ENCODE results near the gene CST9L. TPM values are rescaled to one million over a fixed set of nuclear protein-coding genes. Genes with fewer than 3 reads are reported as not detected.

The CST9L gene
- total RNA-seq, 1 donor from 2014 or later, result not detected

GRCh38 chr20:23528867-23529431, 39.3 kb downstream of the CST9L start:
- DNase-seq (ENCODE audit: low spot score in 2 of 2, unreplicated experiment in 2 of 2), result no peak
- no peaks in the 10 kb centered on the region for H3K36me3 Mint-ChIP-seq
- no peak overlapping the region for H3K27ac Mint-ChIP-seq
- H3K9me3 Mint-ChIP-seq, result peaks cover 20% of the 10 kb centered on the region
- no peak overlapping the region for H3K4me3 Mint-ChIP-seq
- peaks cover 1% of the 10 kb centered on the region for H3K27me3 Mint-ChIP-seq (ENCODE audit: low read depth)
- H3K4me1 Mint-ChIP-seq, result no peaks in the 10 kb centered on the region
- TF ChIP-seq CTCF (IDR thresholded peaks at IDR 0.05; ENCODE audit: unreplicated experiment), result no peak

- no peak for TF ChIP-seq CTCF (IDR thresholded peaks at IDR 0.05; ENCODE audit: unreplicated experiment)
- Mint-ChIP-seq H3K36me3 (no peaks in the 10 kb centered on the region), H3K27me3 (ENCODE audit: low read depth) (peaks cover 4% of the 10 kb centered on the region), H3K27ac (no peak overlapping the region), H3K4me1 (no peaks in the 10 kb centered on the region), H3K4me3 (no peak overlapping the region), H3K9me3 (peaks cover 20% of the 10 kb centered on the region)
- no peak for DNase-seq (ENCODE audit: low spot score in 2 of 2, unreplicated experiment in 2 of 2)
Measured at GRCh38 chr20:23526850-23527249, 41.4 kb downstream of the CST9L start.

GRCh38 chr20:23524146-23524545, 44.1 kb downstream of the CST9L start:
- no peak for TF ChIP-seq CTCF (IDR thresholded peaks at IDR 0.05; ENCODE audit: unreplicated experiment)
- Mint-ChIP-seq H3K9me3 (peaks cover 10% of the 10 kb centered on the region), H3K27ac (no peak overlapping the region), H3K36me3 (no peaks in the 10 kb centered on the region), H3K27me3 (ENCODE audit: low read depth) (peaks cover 2% of the 10 kb centered on the region), H3K4me3 (no peak overlapping the region), H3K4me1 (no peaks in the 10 kb centered on the region)
- no peak for DNase-seq (ENCODE audit: low spot score in 2 of 2, unreplicated experiment in 2 of 2)

GRCh38 chr20:23520185-23520584, 48.1 kb downstream of the CST9L start:
- TF ChIP-seq CTCF (IDR thresholded peaks at IDR 0.05; ENCODE audit: unreplicated experiment), result no peak
- peaks cover 2% of the 10 kb centered on the region for H3K27me3 Mint-ChIP-seq (ENCODE audit: low read depth)
- no peaks in the 10 kb centered on the region for H3K36me3 Mint-ChIP-seq
- no peaks in the 10 kb centered on the region for H3K4me1 Mint-ChIP-seq
- H3K27ac Mint-ChIP-seq, result no peak overlapping the region
- no peak for DNase-seq (ENCODE audit: low spot score in 2 of 2, unreplicated experiment in 2 of 2)
- H3K4me3 Mint-ChIP-seq, result no peak overlapping the region
- no peaks in the 10 kb centered on the region for H3K9me3 Mint-ChIP-seq

GRCh38 chr20:23519556-23519955, 48.7 kb downstream of the CST9L start:
- TF ChIP-seq CTCF (IDR thresholded peaks at IDR 0.05; ENCODE audit: unreplicated experiment), result no peak
- Mint-ChIP-seq H3K4me1 (no peaks in the 10 kb centered on the region), H3K36me3 (no peaks in the 10 kb centered on the region), H3K9me3 (no peaks in the 10 kb centered on the region), H3K4me3 (no peak overlapping the region), H3K27ac (no peak overlapping the region), H3K27me3 (ENCODE audit: low read depth) (peaks cover 2% of the 10 kb centered on the region)
- DNase-seq (ENCODE audit: low spot score in 2 of 2, unreplicated experiment in 2 of 2), result no peak

- Mint-ChIP-seq H3K27ac (no peak overlapping the region), H3K27me3 (ENCODE audit: low read depth) (no peaks in the 10 kb centered on the region), H3K4me3 (no peak overlapping the region), H3K9me3 (no peaks in the 10 kb centered on the region), H3K4me1 (no peaks in the 10 kb centered on the region), H3K36me3 (no peaks in the 10 kb centered on the region)
- no peak for TF ChIP-seq CTCF (IDR thresholded peaks at IDR 0.05; ENCODE audit: unreplicated experiment)
- no peak for DNase-seq (ENCODE audit: low spot score in 2 of 2, unreplicated experiment in 2 of 2)
Measured at GRCh38 chr20:23517719-23518118, 50.6 kb downstream of the CST9L start.

All from mesothelial cell of epicardium (in vitro differentiated cells).